ENCODE results near the gene ICE2. TPM values are rescaled to one million over a fixed set of nuclear protein-coding genes. Genes with fewer than 3 reads are reported as not detected.

Gene ICE2
- total and polyA plus RNA-seq, 4 donors, result 5.7 to 26.6 (median 16.8) TPM

DNA sequence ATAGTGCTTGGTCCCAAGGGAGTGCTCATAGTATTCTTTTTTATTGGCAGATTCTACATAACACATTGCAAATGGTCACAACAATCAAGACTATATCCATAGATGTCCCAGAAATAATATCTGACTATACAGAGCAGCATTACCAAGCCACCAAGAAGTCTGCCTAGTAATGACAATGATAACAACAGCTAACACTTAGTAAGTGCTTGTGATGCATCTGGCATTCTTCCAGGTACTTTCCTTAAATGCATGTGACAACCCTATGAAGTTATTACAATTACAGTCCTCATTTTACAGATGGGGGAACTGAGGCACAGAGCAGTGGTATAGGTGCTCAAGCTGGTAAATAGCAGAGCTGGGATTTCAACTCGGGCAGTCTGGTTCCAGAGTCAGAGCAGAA lies 49.6 kb upstream of the ICE2 start:
- TF ChIP-seq RAD21 (IDR thresholded peaks at IDR 0.05) (no peak), FOXA1 (IDR thresholded peaks at IDR 0.05) (no peak), GABPA (IDR thresholded peaks at IDR 0.05 in 1 of 2, conservative IDR thresholded peaks at IDR 0.05 in 1 of 2) (no peak), SP1 (IDR thresholded peaks at IDR 0.05) (no peak), YY1 (IDR thresholded peaks at IDR 0.05) (no peak), HNF4A (conservative IDR thresholded peaks at IDR 0.05) (no peak), JUND (IDR thresholded peaks at IDR 0.05) (no peak), FOXA2 (IDR thresholded peaks at IDR 0.05) (no peak)
- TF ChIP-seq, protein P1, sequence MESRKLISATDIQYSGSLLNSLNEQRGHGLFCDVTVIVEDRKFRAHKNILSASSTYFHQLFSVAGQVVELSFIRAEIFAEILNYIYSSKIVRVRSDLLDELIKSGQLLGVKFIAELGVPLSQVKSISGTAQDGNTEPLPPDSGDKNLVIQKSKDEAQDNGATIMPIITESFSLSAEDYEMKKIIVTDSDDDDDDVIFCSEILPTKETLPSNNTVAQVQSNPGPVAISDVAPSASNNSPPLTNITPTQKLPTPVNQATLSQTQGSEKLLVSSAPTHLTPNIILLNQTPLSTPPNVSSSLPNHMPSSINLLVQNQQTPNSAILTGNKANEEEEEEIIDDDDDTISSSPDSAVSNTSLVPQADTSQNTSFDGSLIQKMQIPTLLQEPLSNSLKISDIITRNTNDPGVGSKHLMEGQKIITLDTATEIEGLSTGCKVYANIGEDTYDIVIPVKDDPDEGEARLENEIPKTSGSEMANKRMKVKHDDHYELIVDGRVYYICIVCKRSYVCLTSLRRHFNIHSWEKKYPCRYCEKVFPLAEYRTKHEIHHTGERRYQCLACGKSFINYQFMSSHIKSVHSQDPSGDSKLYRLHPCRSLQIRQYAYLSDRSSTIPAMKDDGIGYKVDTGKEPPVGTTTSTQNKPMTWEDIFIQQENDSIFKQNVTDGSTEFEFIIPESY (IDR thresholded peaks at IDR 0.05), result no peak
- TF ChIP-seq, protein P2, sequence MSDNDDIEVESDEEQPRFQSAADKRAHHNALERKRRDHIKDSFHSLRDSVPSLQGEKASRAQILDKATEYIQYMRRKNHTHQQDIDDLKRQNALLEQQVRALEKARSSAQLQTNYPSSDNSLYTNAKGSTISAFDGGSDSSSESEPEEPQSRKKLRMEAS (IDR thresholded peaks at IDR 0.05), result no peak
- H3K27ac ChIP-seq (ENCODE audit: low read depth in 1 of 2, low read length in 2 of 2), result no peak overlapping the region

DNA sequence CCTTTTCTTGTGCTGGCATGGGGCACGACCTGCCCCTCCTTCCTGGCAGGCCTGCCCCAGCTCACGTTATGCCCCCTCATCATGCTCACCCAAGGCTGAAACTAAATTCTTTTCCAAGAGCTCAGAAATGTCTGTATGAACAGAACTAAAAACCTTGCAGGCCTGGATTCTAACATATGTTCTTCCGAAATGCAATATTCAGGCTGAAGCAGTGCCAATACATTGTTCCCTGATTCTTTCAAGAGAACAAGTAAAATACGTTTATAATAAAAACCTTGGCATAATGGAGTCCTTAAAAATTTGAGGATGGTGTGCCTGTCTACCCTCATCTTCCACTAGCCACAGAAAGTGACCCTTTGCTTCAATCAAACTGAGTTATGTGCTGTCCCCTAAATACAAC lies 48.5 kb upstream of the ICE2 start:
- WGBS, result 77% methylated on average over 4 of the region's 4 CpGs
- H3K4me1 ChIP-seq (ENCODE audit: control insufficient read depth in 4 of 4, insufficient read depth in 4 of 4, low read length in 3 of 4), result peaks cover 0 to 47% (median 28%) of the 10 kb centered on the region in 4 donors
- no peaks in the 10 kb centered on the region for H3K9me3 ChIP-seq (ENCODE audit: control insufficient read depth in 4 of 4, low read length in 3 of 4)
- no peaks in the 10 kb centered on the region for H3K27me3 ChIP-seq (ENCODE audit: control insufficient read depth in 4 of 4, insufficient read depth in 4 of 4, low read length in 3 of 4)
- TF ChIP-seq JUND (IDR thresholded peaks at IDR 0.05) (no peak), GABPA (IDR thresholded peaks at IDR 0.05 in 1 of 2, conservative IDR thresholded peaks at IDR 0.05 in 1 of 2) (no peak), FOXA2 (IDR thresholded peaks at IDR 0.05) (no peak), YY1 (IDR thresholded peaks at IDR 0.05) (no peak), RXRA (IDR thresholded peaks at IDR 0.05) (no peak), RAD21 (IDR thresholded peaks at IDR 0.05) (no peak), EGR1 (IDR thresholded peaks at IDR 0.05; ENCODE audit: low read depth in 2 of 2) (no peak), NR2F2 (IDR thresholded peaks at IDR 0.05) (no peak), FOXA1 (IDR thresholded peaks at IDR 0.05) (no peak), TAF1 (conservative IDR thresholded peaks at IDR 0.05) (no peak), HNF4G (IDR thresholded peaks at IDR 0.05) (no peak), HNF4A (conservative IDR thresholded peaks at IDR 0.05) (no peak), SP1 (IDR thresholded peaks at IDR 0.05) (no peak)
- TF ChIP-seq, protein P3, sequence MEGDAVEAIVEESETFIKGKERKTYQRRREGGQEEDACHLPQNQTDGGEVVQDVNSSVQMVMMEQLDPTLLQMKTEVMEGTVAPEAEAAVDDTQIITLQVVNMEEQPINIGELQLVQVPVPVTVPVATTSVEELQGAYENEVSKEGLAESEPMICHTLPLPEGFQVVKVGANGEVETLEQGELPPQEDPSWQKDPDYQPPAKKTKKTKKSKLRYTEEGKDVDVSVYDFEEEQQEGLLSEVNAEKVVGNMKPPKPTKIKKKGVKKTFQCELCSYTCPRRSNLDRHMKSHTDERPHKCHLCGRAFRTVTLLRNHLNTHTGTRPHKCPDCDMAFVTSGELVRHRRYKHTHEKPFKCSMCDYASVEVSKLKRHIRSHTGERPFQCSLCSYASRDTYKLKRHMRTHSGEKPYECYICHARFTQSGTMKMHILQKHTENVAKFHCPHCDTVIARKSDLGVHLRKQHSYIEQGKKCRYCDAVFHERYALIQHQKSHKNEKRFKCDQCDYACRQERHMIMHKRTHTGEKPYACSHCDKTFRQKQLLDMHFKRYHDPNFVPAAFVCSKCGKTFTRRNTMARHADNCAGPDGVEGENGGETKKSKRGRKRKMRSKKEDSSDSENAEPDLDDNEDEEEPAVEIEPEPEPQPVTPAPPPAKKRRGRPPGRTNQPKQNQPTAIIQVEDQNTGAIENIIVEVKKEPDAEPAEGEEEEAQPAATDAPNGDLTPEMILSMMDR (IDR thresholded peaks at IDR 0.05; ENCODE audit: low read depth, low read length, missing input control), result no peak
- TF ChIP-seq, protein P1 (IDR thresholded peaks at IDR 0.05), result no peak
- TF ChIP-seq, protein P4, sequence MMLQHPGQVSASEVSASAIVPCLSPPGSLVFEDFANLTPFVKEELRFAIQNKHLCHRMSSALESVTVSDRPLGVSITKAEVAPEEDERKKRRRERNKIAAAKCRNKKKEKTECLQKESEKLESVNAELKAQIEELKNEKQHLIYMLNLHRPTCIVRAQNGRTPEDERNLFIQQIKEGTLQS (IDR thresholded peaks at IDR 0.05), result no peak
- TF ChIP-seq, protein P2 (IDR thresholded peaks at IDR 0.05), result no peak
- TF ChIP-seq, protein P5, sequence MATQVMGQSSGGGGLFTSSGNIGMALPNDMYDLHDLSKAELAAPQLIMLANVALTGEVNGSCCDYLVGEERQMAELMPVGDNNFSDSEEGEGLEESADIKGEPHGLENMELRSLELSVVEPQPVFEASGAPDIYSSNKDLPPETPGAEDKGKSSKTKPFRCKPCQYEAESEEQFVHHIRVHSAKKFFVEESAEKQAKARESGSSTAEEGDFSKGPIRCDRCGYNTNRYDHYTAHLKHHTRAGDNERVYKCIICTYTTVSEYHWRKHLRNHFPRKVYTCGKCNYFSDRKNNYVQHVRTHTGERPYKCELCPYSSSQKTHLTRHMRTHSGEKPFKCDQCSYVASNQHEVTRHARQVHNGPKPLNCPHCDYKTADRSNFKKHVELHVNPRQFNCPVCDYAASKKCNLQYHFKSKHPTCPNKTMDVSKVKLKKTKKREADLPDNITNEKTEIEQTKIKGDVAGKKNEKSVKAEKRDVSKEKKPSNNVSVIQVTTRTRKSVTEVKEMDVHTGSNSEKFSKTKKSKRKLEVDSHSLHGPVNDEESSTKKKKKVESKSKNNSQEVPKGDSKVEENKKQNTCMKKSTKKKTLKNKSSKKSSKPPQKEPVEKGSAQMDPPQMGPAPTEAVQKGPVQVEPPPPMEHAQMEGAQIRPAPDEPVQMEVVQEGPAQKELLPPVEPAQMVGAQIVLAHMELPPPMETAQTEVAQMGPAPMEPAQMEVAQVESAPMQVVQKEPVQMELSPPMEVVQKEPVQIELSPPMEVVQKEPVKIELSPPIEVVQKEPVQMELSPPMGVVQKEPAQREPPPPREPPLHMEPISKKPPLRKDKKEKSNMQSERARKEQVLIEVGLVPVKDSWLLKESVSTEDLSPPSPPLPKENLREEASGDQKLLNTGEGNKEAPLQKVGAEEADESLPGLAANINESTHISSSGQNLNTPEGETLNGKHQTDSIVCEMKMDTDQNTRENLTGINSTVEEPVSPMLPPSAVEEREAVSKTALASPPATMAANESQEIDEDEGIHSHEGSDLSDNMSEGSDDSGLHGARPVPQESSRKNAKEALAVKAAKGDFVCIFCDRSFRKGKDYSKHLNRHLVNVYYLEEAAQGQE (IDR thresholded peaks at IDR 0.05), result no peak
- H3K9ac ChIP-seq (ENCODE audit: low read depth in 1 of 2, low read length in 2 of 2), result no peak overlapping the region
- peaks cover 0 to 14% (median 4%) of the 10 kb centered on the region in 4 donors for H3K36me3 ChIP-seq (ENCODE audit: control insufficient read depth in 4 of 4, insufficient read depth in 3 of 4, low read depth in 1 of 4, low read length in 3 of 4)
- DNase-seq (ENCODE audit: low spot score), result no peak
- no peak overlapping the region for H3K27ac ChIP-seq (ENCODE audit: low read depth in 1 of 2, low read length in 2 of 2)
- no peak overlapping the region for H3K4me3 ChIP-seq (ENCODE audit: low read depth in 1 of 3, low read length in 3 of 3)

More for the DNA sequence above, 49.6 kb upstream of the ICE2 start:
- 92% methylated on average over 1 of the region's 1 CpG for WGBS
- H3K9me3 ChIP-seq (ENCODE audit: control insufficient read depth in 4 of 4, low read length in 3 of 4), result no peaks in the 10 kb centered on the region
- H3K9ac ChIP-seq (ENCODE audit: low read depth in 1 of 2, low read length in 2 of 2), result no peak overlapping the region
- DNase-seq (ENCODE audit: low spot score), result no peak
- peaks cover 0 to 14% (median 4%) of the 10 kb centered on the region in 4 donors for H3K36me3 ChIP-seq (ENCODE audit: control insufficient read depth in 4 of 4, insufficient read depth in 3 of 4, low read depth in 1 of 4, low read length in 3 of 4)
- H3K4me1 ChIP-seq (ENCODE audit: control insufficient read depth in 4 of 4, insufficient read depth in 4 of 4, low read length in 3 of 4), result peaks cover 0 to 50% (median 28%) of the 10 kb centered on the region in 4 donors
- no peak overlapping the region for H3K4me3 ChIP-seq (ENCODE audit: low read depth in 1 of 3, low read length in 3 of 3)
- H3K27me3 ChIP-seq (ENCODE audit: control insufficient read depth in 4 of 4, insufficient read depth in 4 of 4, low read length in 3 of 4), result no peaks in the 10 kb centered on the region

All from liver (tissue), 9 donors.